H9 (cell line): ENCODE results near the gene PATL2. TPM values are rescaled to one million over a fixed set of nuclear protein-coding genes. Genes with fewer than 3 reads are reported as not detected.

Source experiments
- DNase-seq: peaks from one replicate; pipeline ENCODE4 v3.0.0-alpha.2; 2017
- H2AFZ ChIP-seq: one replicate; pipeline ENCODE4 v1.6.1; 2013; ENCODE audit warnings: mild to moderate bottlenecking, low read length, control low read depth, moderate library complexity
- H2AK5ac ChIP-seq: 2 replicates; pipeline ENCODE4 v1.6.1; 2013; ENCODE audit warnings: low read length, control low read depth, mixed read lengths; ENCODE audit not compliant: insufficient read length
- H2BK120ac ChIP-seq: one replicate; pipeline ENCODE4 v1.6.1; 2013; ENCODE audit warnings: low read depth, mild to moderate bottlenecking, low read length, control low read depth, inconsistent platforms; ENCODE audit not compliant: poor library complexity, severe bottlenecking
- H2BK12ac ChIP-seq: 2 replicates; pipeline ENCODE4 v1.6.1; 2013; ENCODE audit warnings: low read length, control low read depth, mixed read lengths, low read depth; ENCODE audit not compliant: insufficient read length
- H2BK15ac ChIP-seq: 2 replicates; pipeline ENCODE4 v1.6.1; 2013; ENCODE audit warnings: low read depth, low read length, control low read depth
- H2BK20ac ChIP-seq: one replicate; pipeline ENCODE4 v1.6.1; 2013; ENCODE audit warnings: low read depth, mild to moderate bottlenecking, low read length, control low read depth, inconsistent platforms; ENCODE audit not compliant: poor library complexity, severe bottlenecking
- H2BK5ac ChIP-seq: 2 replicates; pipeline ENCODE4 v1.6.1; 2013; ENCODE audit warnings: low read length, control low read depth, mixed read lengths; ENCODE audit not compliant: insufficient read length
- H3K14ac ChIP-seq: 2 replicates; pipeline ENCODE4 v1.6.1; 2013; ENCODE audit warnings: low read length, control low read depth; ENCODE audit not compliant: insufficient read depth
- H3K18ac ChIP-seq: 2 replicates; pipeline ENCODE4 v1.6.1; 2013; ENCODE audit warnings: low read depth, mild to moderate bottlenecking, mixed read lengths, low read length, control low read depth; ENCODE audit not compliant: insufficient read length
- H3K23ac ChIP-seq: 2 replicates; pipeline ENCODE4 v1.6.1; 2013; ENCODE audit warnings: low read length, control low read depth, mixed read lengths, low read depth; ENCODE audit not compliant: insufficient read length
- H3K23me2 ChIP-seq: 2 replicates; pipeline ENCODE4 v1.6.1; 2013; ENCODE audit warnings: low read depth, mild to moderate bottlenecking, mixed read lengths, low read length, control low read depth; ENCODE audit not compliant: insufficient read length, poor library complexity, severe bottlenecking
- H3K27ac ChIP-seq: 2 replicates; pipeline ENCODE4 v1.5.1; 2013; ENCODE audit warnings: low read length, control low read depth, mixed read lengths, low read depth; ENCODE audit not compliant: insufficient read length
- H3K27me3 ChIP-seq: 2 replicates; pipeline ENCODE4 v1.6.1; 2013; ENCODE audit warnings: low read length, control low read depth, inconsistent platforms; ENCODE audit not compliant: insufficient read depth
- H3K4ac ChIP-seq: 2 replicates; pipeline ENCODE4 v1.6.1; 2013; ENCODE audit warnings: low read depth, mild to moderate bottlenecking, control low read depth, inconsistent platforms, low read length, moderate library complexity
- H3K4me1 ChIP-seq: 2 replicates; pipeline ENCODE4 v1.6.1; 2013; ENCODE audit warnings: low read length, control low read depth, inconsistent platforms; ENCODE audit not compliant: insufficient read depth
- H3K4me2 ChIP-seq: 2 replicates; pipeline ENCODE4 v1.6.1; 2013; ENCODE audit warnings: low read length, control low read depth, mixed read lengths; ENCODE audit not compliant: insufficient read length, insufficient read depth
- H3K56ac ChIP-seq: 2 replicates; pipeline ENCODE4 v1.6.1; 2013; ENCODE audit warnings: low read depth, mild to moderate bottlenecking, mixed read lengths, low read length, control low read depth; ENCODE audit not compliant: insufficient read length
- H3K79me1 ChIP-seq: 2 replicates; pipeline ENCODE4 v1.6.1; 2013; ENCODE audit warnings: low read depth, mild to moderate bottlenecking, moderate library complexity, low read length, control low read depth, inconsistent platforms; ENCODE audit not compliant: insufficient read depth, poor library complexity, severe bottlenecking
- H3K79me2 ChIP-seq: 2 replicates; pipeline ENCODE4 v1.6.1; 2013; ENCODE audit warnings: low read length, control low read depth, inconsistent platforms; ENCODE audit not compliant: insufficient read depth
- H3K9ac ChIP-seq: 2 replicates; pipeline ENCODE4 v1.6.1; 2013; ENCODE audit warnings: low read length, control low read depth, mixed read lengths; ENCODE audit not compliant: insufficient read length; ENCODE audit errors: extremely low read depth
- H3K9me3 ChIP-seq: one replicate; pipeline ENCODE4 v1.6.1; 2013; ENCODE audit warnings: low read depth, low read length, inconsistent platforms; ENCODE audit not compliant: control insufficient read depth
- H3T11ph ChIP-seq: one replicate; pipeline ENCODE4 v1.6.1; 2013; ENCODE audit warnings: mild to moderate bottlenecking, low read length, control low read depth, inconsistent platforms
- H4K20me1 ChIP-seq: one replicate; pipeline ENCODE4 v1.6.1; 2013; ENCODE audit not compliant: control insufficient read depth, insufficient read length, insufficient read depth
- H4K5ac ChIP-seq: 2 replicates; pipeline ENCODE4 v1.6.1; 2013; ENCODE audit warnings: low read depth, mild to moderate bottlenecking, mixed read lengths, low read length, control low read depth; ENCODE audit not compliant: insufficient read length
- H4K8ac ChIP-seq: replicated peaks from 2 replicates; pipeline ENCODE4 v1.6.1; 2013; ENCODE audit warnings: low read length, control low read depth, mixed read lengths, low read depth; ENCODE audit not compliant: insufficient read length
- H4K91ac ChIP-seq: 2 replicates; pipeline ENCODE4 v1.6.1; 2013; ENCODE audit warnings: low read depth, mild to moderate bottlenecking, moderate library complexity, mixed read lengths, low read length, control low read depth; ENCODE audit not compliant: insufficient read length
- H3K27ac Mint-ChIP-seq, 3 experiments: 2 replicates in 2 of 3; 3 replicates in 1 of 3; pipeline ENCODE4 v1.8.0; 2020 to 2021; ENCODE audit warnings: mixed read lengths in 3 of 3, mild to moderate bottlenecking in 1 of 3, moderate library complexity in 1 of 3
- H3K27me3 Mint-ChIP-seq: 2 replicates; pipeline ENCODE4 v1.8.0; 2021; ENCODE audit warnings: low read depth, mild to moderate bottlenecking, moderate library complexity, mixed read lengths
- H3K36me3 Mint-ChIP-seq, 3 experiments: 2 replicates in 2 of 3; 3 replicates in 1 of 3; pipeline ENCODE4 v1.8.0; 2020 to 2021; ENCODE audit warnings: low read depth in 3 of 3, mixed read lengths in 3 of 3; ENCODE audit not compliant: insufficient read depth in 1 of 3
- H3K4me1 Mint-ChIP-seq, 2 experiments: 2 replicates each; pipeline ENCODE4 v1.8.0; 2020; ENCODE audit warnings: mixed read lengths in 2 of 2
- H3K4me3 Mint-ChIP-seq, 2 experiments: 2 replicates in 1 of 2; 3 replicates in 1 of 2; pipeline ENCODE4 v1.8.0; 2020 to 2021; ENCODE audit warnings: mild to moderate bottlenecking in 2 of 2, mixed read lengths in 2 of 2, moderate library complexity in 1 of 2
- H3K9me3 Mint-ChIP-seq, 2 experiments: 2 replicates in 1 of 2; 3 replicates in 1 of 2; pipeline ENCODE4 v1.8.0; 2020; ENCODE audit warnings: mild to moderate bottlenecking in 2 of 2, mixed read lengths in 2 of 2, moderate library complexity in 1 of 2
- whole genome bisulfite sequencing: extraction: QIAGEN DNeasy Blood & Tissue Kit; methylation state at CpG from one replicate; pipeline ENCODE4 v1.1.7; 2013; ENCODE audit warnings: missing lambda C conversion rate, low lambda C conversion rate, mixed read lengths; ENCODE audit not compliant: insufficient read length; ENCODE audit errors: extremely low coverage; 5-methylcytosine and 5-hydroxymethylcytosine counted together
- total RNA-seq: library from RNA; stranded (reverse); gene quantifications from 2 replicates; pipeline ENCODE4 v1.2.1, GENCODE V29; 2021
- TF ChIP-seq, protein P1 (sequence below): fragments of 200-600 bp; sonication (generic); conservative IDR thresholded peaks from 3 replicates; pipeline ENCODE4 v1.8.0; 2021; ENCODE audit warnings: antibody characterized with exemption, mild to moderate bottlenecking

The PATL2 gene
- total RNA-seq, 1 experiment from 2014 or later, result 0.46 TPM

DNA sequence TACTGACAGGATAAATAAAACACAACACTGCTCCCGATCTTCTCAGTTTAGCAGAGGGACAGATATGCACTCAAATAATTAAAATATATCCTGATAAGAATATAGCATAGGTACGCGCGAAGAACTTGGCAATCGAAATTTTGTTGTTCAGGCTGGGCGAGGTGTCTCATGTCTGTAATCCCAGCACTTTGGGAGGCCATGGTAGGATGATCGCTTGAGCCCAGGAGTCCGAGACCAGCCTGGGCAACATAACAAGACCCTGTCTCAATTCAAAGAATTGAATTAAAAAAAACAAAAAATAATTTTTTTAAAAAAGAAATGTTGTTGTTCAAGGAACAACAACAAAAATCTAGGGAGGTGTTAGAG, 7.8 kb upstream of the PATL2 start:
- H3K27me3 ChIP-seq, result no peaks in the 10 kb centered on the region
- no peak overlapping the region for H3K9ac ChIP-seq
- no peak overlapping the region for H3K56ac ChIP-seq
- no peaks in the 10 kb centered on the region for H3K9me3 ChIP-seq
- no peak overlapping the region for H4K8ac ChIP-seq
- H3K79me2 ChIP-seq, result no peaks in the 10 kb centered on the region
- Mint-ChIP-seq H3K4me3 (no peak overlapping the region), H3K36me3 (peaks cover 2 to 15% (median 14%) of the 10 kb centered on the region in 3 experiments; a peak in 5 of 7 replicates), H3K4me1 (peaks cover 5 to 6% of the 10 kb centered on the region in 2 experiments; a peak in 3 of 4 replicates), H3K27me3 (no peaks in the 10 kb centered on the region), H3K9me3 (no peaks in the 10 kb centered on the region), H3K27ac (no peak overlapping the region)
- no peaks in the 10 kb centered on the region for H3K79me1 ChIP-seq
- H4K5ac ChIP-seq, result no peak overlapping the region
- H4K91ac ChIP-seq, result no peak overlapping the region
- no CpG with 5 or more reads among the region's 8 CpGs for WGBS
- no peak overlapping the region for H2BK5ac ChIP-seq
- no peak overlapping the region for H3T11ph ChIP-seq
- no peaks in the 10 kb centered on the region for H3K4me1 ChIP-seq
- H2BK12ac ChIP-seq, result no peak overlapping the region
- no peak overlapping the region for H2AFZ ChIP-seq
- TF ChIP-seq, protein P1, sequence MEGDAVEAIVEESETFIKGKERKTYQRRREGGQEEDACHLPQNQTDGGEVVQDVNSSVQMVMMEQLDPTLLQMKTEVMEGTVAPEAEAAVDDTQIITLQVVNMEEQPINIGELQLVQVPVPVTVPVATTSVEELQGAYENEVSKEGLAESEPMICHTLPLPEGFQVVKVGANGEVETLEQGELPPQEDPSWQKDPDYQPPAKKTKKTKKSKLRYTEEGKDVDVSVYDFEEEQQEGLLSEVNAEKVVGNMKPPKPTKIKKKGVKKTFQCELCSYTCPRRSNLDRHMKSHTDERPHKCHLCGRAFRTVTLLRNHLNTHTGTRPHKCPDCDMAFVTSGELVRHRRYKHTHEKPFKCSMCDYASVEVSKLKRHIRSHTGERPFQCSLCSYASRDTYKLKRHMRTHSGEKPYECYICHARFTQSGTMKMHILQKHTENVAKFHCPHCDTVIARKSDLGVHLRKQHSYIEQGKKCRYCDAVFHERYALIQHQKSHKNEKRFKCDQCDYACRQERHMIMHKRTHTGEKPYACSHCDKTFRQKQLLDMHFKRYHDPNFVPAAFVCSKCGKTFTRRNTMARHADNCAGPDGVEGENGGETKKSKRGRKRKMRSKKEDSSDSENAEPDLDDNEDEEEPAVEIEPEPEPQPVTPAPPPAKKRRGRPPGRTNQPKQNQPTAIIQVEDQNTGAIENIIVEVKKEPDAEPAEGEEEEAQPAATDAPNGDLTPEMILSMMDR, result no peak
- H2BK120ac ChIP-seq, result no peak overlapping the region
- H3K23me2 ChIP-seq, result no peaks in the 10 kb centered on the region
- H2AK5ac ChIP-seq, result no peak overlapping the region
- no peak overlapping the region for H3K14ac ChIP-seq
- no peaks in the 10 kb centered on the region for H4K20me1 ChIP-seq
- H3K18ac ChIP-seq, result no peak overlapping the region
- H3K27ac ChIP-seq, result no peak overlapping the region
- H3K4ac ChIP-seq, result no peak overlapping the region
- no peak overlapping the region for H3K4me2 ChIP-seq
- no peak overlapping the region for H3K23ac ChIP-seq
- DNase-seq, result no peak
- H2BK15ac ChIP-seq, result no peak overlapping the region
- H2BK20ac ChIP-seq, result no peak overlapping the region
